HK-2 (cell line): ENCODE results near the gene CEMIP2.
"Not testable (repeated sequence)": the region's sequence is repeated elsewhere in the genome, so short reads cannot be mapped to it uniquely, and the experiment has no call there.

Experiments
- DNase-seq: peaks from one replicate; pipeline ENCODE4 v3.0.0-alpha.2; 2018; ENCODE audit not compliant: unreplicated experiment

CEMIP2 gene

DNA sequence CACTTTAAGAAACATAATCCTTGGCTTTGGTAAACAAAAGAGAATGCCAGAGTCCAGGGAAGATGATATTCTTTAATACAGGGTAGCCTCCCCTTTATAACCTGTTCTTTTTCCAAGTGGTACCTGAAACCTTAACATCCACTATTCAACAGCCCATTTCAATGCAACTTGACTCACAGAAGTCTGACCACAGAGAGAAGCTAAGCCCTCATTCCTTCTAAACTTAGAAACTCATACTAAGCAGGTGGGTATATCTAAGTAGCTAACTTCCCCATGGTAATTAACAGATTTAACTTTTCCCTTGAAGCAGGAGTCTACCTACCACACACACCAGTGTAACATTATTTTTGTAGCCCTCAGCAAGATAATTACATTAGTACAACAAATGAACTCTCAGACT lies 91.9 kb downstream of the CEMIP2 start:
- no peak for DNase-seq

GRCh38 chr9:71675857-71676165 lies 92.5 kb downstream of the CEMIP2 start:
- DNase-seq = no peak

DNA sequence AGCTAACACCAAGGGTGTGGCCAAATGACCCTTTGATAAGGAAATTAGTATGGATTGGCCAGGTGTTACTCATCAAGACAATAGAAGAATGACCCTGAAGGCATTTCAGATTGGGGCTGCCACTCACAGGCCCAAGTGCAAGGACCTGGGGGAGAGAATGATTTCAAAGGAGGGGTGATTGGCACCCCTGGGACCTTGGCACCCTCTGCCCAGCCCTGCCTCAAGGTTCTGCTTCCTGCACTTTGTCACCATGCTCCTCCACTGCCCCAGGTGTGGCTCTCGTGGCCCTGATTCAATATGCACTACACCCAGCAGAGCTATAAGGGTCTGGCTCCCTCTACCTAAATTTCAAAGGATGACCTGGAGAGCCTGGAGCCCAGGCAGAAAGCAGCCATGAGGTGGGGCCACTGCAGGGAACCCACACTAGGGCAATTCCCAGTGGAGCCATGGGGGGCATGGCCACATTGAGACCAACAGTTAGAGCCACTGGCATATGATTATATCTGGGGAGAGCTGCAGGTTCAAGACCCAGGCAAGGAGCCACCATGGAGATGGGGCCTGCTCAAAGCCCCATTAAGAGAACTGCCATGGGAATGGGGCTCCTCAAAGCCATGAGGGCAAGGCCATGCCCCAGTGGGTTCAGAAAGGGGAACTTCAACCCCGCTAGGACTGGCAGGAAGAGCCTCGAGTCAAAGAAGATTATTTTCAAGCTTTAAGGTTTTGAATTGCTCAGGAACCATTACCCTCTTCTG lies 93.0 kb downstream of the CEMIP2 start:
- DNase-seq = no peak

GRCh38 chr9:71672573-71672972 lies 95.7 kb downstream of the CEMIP2 start:
- DNase-seq = no peak

DNA sequence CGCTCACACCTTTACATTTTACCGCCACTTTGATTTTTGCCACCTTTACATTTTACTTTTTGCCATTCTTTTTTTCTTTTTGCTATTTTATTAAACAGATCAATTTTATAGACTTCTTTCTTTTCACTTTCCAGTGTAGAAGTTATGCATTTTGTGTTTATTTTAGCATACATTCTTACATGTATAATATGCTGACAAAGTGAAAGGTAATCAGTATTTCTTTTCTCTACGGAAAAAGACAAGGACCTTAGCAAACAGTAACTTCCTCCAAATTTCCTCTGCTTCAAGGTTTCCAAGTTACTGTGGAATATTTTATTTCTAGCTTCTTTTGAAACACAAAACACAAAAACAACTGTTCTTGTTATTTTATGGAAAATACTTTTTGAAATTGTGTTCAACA lies 97.0 kb downstream of the CEMIP2 start:
- no peak for DNase-seq

DNA sequence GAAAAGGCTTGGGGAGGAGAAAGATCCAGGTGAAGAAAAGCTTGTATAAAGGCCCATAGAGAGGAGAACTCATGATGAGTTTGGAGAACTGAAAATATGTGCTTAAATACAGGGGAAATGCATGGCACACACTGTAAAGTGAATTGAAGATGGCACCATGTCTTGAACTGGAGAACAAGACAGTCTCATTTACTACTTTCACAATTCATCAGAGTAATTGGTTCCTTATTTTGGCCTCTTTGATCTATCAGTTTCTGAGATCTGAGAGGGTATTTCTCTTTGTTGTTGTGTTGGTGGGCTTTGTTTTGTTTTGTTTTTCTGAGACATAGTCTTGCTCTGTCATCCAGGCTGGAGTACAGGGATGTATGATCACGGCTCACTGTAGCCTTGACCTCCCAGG lies 98.2 kb downstream of the CEMIP2 start:
- DNase-seq = no peak

DNA sequence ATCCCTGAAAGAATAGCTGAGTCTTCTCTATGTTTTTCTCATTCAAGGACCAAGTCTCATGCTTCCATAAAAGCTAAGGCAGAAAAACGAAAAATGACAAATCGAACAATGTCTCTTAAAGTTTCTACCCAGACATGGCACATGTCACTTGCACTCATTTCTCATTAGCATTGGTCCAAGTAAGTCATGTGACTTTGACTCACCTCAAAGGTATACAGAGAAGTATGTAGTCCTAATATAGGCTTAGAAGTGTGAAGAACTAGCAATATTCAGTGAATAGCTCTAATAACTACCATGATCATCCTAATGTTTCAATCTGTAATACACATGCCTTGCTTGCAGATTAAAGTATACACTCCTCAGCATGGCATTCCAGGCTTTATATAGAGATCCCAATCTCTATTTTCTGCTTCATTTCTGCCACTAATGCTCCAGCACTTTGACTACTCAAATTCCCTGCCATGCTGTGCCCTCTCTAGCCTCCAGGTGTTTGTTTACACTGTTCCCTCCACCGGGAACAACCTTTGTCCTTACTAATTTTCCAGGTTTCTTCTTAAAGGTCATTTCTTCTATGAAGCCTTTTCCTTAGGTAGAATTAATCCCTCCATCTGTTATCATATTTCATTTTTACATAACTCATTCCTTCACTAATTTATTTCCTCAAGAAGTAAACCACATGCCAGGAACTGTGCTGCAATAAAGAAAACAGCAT lies 98.9 kb downstream of the CEMIP2 start:
- DNase-seq = no peak

DNA sequence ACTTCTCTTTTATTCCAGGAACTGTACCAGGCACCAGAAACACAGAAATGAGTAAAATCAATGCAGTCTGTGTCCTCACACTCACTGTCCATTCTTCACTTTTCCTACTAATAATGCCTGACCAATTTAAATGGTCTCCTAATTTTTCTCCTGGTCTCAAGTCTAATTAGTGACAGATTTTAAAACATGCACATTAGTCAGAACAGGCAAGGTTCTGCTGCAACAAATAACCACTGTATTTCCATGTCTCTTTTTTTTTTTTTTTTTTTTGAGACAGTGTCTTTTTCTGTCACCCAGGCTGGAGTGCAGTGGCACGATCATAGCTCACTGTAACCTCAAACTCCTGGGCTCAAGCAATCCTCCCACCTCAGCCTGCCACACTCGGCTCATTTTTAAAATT lies 99.6 kb downstream of the CEMIP2 start:
- no peak for DNase-seq

DNA sequence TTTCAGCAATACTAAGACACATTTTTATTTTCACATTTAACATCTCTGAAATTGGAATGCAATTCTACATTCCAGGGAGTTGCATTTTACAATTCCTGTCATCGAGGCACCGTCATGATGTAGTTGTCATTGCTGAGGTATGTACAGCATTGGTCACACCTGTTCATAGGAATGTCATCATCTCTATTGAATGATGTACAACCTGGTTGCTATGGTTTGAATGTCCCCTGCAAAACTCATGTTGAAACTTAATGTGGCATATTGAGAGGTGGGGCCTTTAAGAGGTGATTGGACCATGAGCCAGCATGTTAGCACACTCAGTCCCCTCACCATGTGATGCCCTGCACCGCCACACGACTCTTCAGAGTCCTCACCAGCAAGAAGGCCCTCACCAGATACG lies 103.1 kb downstream of the CEMIP2 start:
- DNase-seq = no peak

DNA sequence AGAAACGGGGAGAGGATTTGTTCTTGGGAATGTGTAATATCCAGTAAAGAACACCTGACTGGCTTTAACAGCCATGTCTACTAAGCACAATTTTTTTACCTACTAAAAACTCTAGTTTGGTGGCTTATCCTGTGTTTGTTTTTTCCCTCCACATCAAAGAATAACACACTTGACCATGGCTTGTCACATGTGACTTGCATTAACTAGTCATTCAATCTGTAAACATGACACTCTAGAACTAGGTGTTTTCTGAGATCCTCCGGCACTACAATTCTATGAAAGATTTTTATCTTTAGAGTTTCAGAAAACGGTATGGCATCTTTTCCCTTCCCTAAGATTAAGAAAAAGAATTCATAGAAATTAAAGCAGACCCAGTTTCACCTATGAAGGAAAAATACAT lies 103.7 kb downstream of the CEMIP2 start:
- DNase-seq = no peak

DNA sequence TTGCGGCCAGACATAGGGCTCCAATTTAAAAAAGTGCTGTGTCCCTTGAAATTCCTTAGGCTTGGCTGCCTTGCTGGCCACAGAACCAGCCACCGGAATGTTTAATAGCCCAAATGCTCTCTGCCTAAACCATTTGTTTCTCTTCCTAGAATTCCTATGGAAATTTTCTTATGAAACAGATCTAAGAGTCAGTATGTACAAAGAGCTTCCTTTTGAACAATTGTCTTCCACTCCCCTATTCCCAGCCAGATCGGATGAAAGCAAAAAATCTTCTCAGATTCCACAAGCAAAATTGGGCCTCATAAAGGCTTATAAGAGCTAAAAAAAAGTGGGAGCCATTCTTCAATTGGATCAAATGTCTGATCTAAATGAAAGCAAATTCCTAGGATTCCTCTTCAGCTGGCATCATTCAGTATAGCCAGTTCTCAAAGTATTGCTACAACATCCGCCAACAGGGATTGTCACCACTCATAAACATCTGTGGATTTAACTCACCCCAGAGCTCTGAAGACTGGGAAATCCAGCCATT lies 104.3 kb downstream of the CEMIP2 start:
- no peak for DNase-seq

- no peak for DNase-seq
These were observed 105.1 kb downstream of the CEMIP2 start for GRCh38 chr9:71663216-71663615.

DNA sequence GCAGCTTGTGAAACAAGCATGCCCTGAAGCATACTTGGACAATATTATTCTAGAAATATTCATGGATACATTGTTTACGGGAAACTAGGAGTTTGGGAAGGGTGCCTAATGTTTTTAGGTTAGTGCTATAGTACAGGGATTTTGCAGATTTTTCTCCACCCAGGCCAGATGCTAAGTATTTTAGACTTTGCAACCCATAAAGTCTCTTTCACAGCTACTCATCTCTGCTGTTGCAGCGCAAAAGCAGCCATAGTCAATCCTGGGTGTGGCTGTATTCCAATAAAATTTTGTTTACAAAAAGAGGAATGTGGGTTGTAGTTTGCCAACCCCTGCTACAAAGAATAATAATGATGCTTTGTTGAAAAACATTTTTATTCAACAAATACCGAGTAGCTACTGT lies 106.2 kb downstream of the CEMIP2 start:
- no peak for DNase-seq

GRCh38 chr9:71657276-71657675 lies 111.0 kb downstream of the CEMIP2 start:
- not testable (repeated sequence) for DNase-seq

DNA sequence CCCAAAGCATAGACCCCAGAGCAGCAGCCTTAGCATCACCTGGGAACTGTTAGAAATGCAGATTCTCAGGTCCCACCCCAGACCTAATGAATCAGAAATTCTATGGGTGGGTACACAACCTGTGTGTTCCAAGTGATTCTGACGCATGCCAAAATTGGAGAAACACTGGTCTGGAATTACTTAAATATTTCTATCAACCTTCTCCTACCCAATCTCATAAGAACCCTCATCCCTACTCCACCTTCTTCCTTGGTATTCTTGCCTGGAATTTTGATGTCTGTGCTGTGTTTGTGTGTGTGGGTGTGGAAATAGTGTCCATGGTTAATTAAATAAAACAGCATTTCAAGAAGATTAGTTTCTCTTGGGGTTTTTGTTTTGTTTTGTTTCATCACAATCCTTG lies 111.8 kb downstream of the CEMIP2 start:
- no peak for DNase-seq

DNA sequence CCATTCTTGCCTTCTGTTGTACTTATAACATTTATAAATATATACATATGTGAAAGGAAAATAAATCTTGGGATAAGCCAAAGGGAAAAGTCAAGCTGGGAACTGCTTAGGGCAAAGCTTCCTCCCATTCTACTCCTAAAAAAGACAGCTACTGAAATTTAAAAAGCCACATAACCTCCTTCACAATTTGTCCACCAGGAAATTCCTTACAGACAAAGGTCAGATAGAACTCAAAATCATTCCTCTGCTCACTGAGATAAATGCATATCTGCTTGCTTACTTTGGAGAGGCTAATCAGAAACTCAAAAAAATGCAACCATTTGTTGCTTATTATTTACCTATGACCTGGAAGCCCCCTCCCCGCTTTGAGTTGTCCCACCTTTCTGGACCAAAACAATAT lies 112.5 kb downstream of the CEMIP2 start:
- DNase-seq = no peak

GRCh38 chr9:71655141-71655540 lies 113.2 kb downstream of the CEMIP2 start:
- no peak for DNase-seq

GRCh38 chr9:71652480-71652879 lies 115.8 kb downstream of the CEMIP2 start:
- DNase-seq = no peak

- DNase-seq = no peak
These were observed 119.9 kb downstream of the CEMIP2 start for GRCh38 chr9:71648453-71648852.

DNA sequence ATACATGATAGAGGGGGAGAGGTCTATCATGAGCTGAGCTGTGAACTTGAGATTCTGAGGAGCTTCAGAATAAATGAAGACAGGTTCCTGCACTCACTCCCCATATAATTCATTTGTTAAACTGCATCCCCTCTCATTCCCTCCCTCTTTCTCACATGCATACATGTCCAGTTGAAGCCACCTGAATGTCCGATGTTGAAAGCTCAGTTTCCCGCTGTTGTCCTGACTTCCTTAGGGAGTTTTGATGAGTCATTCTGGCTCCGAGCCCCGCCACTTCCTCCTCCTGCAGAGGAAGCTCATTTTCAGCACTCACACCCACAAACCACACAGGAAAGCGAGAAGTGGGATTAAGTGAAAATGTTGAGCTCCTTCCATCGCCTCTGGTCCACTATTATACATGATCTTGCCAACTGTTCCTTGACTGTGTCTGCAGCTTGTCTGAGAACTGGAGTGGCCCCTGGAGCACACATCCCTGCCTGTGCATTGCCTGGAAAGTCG lies 121.2 kb downstream of the CEMIP2 start:
- DNase-seq = peak; percentile 5

DNA sequence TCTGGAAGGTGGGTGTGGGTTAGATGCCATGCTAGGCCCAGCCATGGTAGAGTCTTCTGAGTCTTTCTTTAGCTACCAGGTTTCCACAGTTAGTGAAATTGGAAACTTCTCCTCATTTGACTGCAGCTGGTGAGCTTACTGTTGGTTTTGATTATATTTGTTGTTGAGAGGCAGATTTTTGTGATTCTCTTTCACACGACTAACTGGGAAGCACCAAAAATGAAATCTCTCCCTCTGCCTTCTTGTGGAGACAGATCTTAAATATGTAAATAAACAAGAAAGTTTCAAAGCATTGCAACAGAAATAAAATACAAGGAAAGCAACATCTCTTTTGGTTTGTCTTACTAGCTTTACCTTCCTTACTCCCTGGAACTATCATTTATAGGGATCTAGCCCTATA lies 122.2 kb downstream of the CEMIP2 start:
- no peak for DNase-seq

GRCh38 chr9:71644819-71645362 lies 123.4 kb downstream of the CEMIP2 start:
- DNase-seq = no peak

- DNase-seq = no peak
These were observed 125.0 kb downstream of the CEMIP2 start for GRCh38 chr9:71643330-71643729.
